GM21360 (cell line): ENCODE measurements around the gene CASP10.
"Not testable (repeated sequence)": the region's sequence is repeated elsewhere in the genome, so short reads cannot be mapped to it uniquely, and the experiment has no call there.

Experiments
- ATAC-seq: cut with Tn5 transposase; IDR thresholded peaks from one replicate; pipeline ENCODE4 v1.9.1; 2021; ENCODE audit warnings: mild to moderate bottlenecking, moderate library complexity; ENCODE audit not compliant: unreplicated experiment

Gene CASP10

DNA sequence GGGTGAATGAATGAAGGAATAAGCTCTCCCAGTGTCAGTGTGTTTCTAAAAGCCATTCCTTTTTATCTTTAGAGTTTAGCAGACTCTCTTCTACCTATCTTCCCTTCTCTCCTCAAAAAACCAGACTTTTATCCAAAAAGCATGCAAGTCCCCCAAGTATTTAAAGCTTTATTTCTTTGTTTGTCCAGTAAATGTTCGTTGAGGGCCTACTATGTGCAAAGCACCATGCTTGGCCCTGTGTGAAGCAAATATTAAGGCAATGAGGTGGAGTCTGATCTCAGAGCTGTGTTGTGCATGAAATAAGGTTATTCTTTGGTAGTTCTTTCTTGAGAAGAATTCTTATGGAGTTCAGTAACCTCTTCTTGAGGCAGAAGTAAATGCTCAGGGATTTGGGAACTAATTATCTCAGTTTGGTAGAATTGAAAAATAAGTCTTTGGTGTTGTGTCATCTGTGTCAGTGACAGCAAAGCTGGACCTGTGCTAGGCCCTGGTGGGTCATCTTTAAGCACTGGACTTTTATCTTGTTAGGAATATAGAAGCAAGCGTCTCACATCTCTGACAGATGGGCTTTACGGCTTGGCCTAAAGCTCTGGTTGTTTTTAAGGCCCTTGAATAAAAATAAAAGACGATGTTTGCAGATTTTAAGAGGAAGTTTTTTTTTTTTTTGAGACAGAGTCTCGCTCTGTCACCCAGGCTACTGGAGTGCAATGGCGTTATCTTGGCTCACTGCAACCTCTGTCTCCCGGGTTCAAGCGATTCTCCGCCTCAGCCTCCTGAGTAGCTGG lies 28.1 kb upstream of the CASP10 start:
- no peak for ATAC-seq

DNA sequence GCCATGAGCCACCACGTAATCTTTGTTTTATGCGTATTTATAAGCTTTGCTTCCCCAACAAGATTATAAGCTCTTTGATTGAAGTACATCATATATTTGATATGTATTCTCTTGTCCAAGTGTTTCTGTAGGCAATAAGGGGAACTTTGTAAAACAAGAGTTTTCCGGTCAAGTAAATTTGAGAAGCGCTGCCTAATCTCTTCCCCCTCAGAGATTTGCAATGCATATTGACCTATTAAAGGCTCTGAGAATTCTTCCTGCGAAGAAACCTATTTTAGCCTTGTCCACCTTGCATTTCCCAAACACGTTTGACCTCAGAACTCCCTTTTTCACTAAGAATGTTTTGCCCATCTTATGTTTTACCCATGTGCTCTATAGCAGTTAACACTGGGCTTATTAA lies 26.9 kb upstream of the CASP10 start:
- ATAC-seq = no peak

DNA sequence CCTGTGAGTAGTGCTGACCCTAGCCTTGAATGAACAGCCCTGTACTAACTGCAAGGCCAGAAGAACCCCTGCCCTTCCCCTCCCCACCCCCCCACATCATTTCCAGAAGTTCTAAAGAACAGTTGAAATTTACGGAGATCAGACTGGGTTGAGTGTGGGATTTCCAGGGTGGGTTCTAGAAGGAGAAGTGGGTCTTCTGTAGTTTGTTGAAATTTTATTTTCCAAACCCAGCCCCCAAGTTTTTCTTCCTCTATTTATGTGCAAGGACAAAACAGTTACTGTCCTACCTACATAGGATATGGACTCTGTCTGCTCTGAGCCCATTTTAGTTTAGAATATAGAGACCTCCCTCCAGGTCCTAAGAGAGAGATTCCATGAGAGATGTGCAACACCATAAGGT lies 26.3 kb upstream of the CASP10 start:
- ATAC-seq = no peak

GRCh38 chr2:201157694-201158093 lies 25.2 kb upstream of the CASP10 start:
- ATAC-seq = peak; percentile 23

- peak; percentile 94 for ATAC-seq
Measured at GRCh38 chr2:201158111-201158929, 24.6 kb upstream of the CASP10 start.

DNA sequence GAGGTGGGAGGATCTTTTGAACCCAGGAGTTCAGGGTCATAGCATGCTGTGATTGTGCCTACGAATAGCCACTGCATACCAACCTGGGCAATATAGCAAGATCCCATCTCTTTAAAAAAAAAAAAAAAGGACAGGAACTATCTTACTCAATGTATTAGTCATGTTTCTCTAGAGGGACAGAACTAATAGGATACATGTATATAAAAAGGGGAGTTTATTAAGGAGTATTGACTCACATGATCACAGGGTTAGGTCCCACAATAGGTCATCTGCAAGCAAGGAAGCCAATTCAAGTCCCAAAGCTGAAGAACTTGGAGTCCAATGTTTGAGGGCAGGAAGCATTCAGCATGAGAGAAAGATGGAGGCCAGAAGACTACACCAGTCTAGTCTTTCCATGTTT lies 18.8 kb upstream of the CASP10 start:
- no peak for ATAC-seq

GRCh38 chr2:201167546-201167945 lies 15.4 kb upstream of the CASP10 start:
- ATAC-seq = no peak

GRCh38 chr2:201168496-201168895 lies 14.4 kb upstream of the CASP10 start:
- not testable (repeated sequence) for ATAC-seq

- ATAC-seq = no peak
Measured at GRCh38 chr2:201171259-201171814, 11.6 kb upstream of the CASP10 start.

DNA sequence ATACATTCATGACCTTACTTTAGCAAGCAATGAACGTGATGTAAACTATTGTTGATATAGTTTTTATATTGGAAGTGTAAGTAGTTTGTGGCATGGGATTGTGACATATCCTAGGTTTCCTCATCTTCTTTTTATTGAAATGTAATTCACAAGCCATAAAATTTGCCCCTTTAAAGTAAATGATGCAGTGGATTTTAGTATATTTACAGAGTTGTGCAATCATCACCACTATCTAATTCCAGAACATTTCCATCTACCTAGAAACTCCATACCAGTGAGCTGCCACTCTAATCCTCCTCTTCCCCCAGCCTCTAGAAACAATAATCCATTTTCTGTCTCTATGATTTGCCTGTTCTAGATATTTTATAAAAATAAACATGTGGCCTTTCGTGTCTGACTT lies 10.7 kb upstream of the CASP10 start:
- ATAC-seq = no peak

DNA sequence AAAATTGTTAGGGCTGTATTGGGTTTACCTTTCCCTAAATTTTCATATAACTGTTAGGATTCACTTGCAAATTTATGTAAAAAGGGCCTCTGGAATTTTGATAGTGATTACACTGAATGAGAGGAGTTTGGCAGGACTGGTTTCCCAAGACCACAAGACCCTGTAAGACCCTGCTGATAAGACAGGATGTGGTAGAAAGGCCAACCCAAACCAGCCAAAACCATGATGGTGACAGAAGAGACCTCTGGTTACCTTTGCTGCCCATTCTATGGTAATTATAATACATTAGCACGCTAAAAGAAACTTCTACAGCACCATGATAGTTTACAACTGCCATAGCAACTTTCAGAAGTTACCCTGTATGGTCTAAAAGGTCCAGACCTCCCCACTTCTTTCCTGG lies 8.3 kb upstream of the CASP10 start:
- no peak for ATAC-seq

GRCh38 chr2:201176081-201176481 lies 6.9 kb upstream of the CASP10 start:
- no peak for ATAC-seq

DNA sequence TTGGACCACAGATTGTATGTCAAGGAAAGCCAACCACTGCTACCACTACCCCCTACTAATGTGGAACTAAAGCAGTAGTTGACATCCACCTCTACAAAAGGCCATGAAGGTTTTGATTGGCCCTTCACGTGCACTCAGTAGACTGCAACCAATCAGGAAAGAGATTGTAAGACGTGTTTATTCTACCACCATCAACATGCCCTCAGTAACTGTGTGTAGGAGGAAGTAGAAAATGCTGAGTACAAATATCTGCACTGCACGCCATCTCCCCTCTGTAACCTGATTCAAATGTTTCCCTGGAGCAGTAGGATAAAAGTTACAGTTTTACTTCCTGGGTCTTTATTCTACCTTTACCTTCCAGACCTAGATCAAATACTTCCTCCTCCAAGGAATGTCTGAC lies 2.9 kb upstream of the CASP10 start:
- no peak for ATAC-seq

DNA sequence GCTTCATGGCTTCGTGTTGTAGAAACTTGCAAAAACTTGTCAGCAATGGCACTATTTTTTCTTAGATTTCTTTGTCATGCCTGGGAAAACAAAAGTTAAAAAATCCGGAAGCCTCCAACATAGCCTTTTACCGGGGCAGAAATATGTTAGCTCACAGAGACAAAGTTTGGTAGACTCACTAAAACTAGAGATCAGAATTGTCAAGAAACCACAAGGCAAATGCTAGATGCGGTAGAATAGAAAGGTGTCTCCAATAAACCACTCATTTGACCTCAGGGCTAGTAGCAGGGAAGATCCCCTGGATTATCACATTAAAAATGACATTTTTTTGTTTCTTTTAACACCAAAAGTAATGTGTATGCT lies 405 bp downstream of the CASP10 start:
- ATAC-seq = no peak

GRCh38 chr2:201183835-201184234 lies 894 bp downstream of the CASP10 start:
- not testable (repeated sequence) for ATAC-seq

- ATAC-seq = not testable (repeated sequence)
Measured at GRCh38 chr2:201184248-201184647, 1.3 kb downstream of the CASP10 start.

- no peak for ATAC-seq
Measured at GRCh38 chr2:201185863-201186262, 2.9 kb downstream of the CASP10 start.

DNA sequence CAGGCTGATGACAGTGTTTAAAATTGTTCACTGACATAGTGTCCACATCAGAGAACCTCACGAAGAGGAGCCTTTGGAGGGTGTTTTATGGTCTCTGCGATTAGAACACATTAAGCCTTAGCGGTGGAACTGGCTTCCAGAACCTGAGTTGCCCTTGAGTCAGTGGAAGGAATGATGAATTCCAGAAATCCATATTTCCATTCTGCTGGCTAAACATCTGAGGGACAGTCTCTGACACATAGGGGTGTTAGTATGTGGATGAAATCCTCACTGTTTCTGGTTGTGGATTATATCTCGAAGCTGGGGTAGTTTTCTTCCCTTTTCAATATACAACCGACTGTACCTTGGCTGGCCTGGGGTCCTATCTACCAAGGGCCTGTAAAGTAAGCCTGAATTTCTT lies 4.0 kb downstream of the CASP10 start:
- ATAC-seq = no peak

DNA sequence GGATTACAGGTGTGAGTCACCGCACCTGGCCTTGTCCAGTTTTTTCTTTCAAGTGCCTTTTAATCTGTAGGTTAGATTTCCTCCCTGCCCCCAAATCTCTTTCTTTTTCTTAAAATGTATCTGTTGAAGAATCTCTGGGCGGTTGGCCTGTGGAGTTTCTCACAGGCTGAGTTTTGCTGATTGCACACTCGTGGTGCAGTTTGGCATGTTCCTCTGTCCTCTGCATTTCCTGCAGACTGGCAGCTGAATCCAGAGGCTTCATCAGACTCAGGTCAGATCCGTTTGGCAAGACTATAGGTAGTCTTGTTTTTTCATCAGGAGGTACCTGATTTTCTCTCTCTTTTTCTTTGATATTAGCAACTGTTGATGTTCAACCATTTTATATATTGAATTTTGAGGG lies 5.5 kb downstream of the CASP10 start:
- ATAC-seq = no peak

DNA sequence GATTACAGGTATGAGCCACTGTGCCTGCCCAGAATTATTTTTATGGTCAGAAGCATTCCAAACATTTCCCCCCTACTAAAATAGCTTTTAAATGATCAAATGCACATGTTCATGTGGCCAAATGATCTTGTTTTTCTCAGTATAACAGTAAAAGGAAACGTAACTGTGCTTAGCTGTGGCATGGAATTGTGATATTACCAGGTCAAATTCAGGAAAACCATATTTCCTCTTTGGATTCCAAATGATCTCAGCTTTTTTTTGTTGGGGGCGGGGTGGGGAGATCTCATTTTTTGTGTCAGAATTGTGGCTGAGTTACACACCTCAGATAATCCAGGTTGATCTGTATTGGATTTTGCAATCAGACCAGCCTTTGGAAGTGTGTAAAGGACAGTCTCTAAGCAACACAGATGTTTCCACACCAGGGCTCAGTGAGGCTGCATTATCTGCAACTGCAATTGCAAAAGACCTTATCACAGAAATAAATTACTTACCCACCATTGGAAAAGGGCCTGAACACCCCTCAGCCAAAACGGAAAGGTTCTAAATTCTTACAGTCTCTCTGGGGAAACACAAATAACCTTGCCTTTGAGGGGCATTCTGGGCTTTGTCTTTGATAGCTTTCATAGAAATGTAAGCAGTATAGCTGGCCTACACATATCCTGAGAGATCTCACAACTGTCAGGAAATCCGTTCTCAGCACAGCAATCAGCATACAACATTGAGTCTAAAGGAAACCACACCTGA lies 8.4 kb downstream of the CASP10 start:
- ATAC-seq = peak; percentile 51

- ATAC-seq = peak; percentile 87
Measured at GRCh38 chr2:201194097-201194496, 11.2 kb downstream of the CASP10 start.
